A172 (cell line): ENCODE data around the gene ING2. TPM values are rescaled to one million over a fixed set of nuclear protein-coding genes. Genes with fewer than 3 reads are reported as not detected.
"Not testable (repeated sequence)": the region's sequence is repeated elsewhere in the genome, so short reads cannot be mapped to it uniquely, and the experiment has no call there.

ENCODE experiments used
- DNase-seq: peaks from one replicate; pipeline ENCODE4 v3.0.0-alpha.2; 2015; ENCODE audit warnings: low spot score
- total RNA-seq: library from RNA; depleted of rRNA; stranded (reverse); fragments of >200 nt; shearing (Covaris generic); gene quantifications from 2 replicates; pipeline ENCODE4 v1.2.3, GENCODE V29; 2014; rRNA removed

ING2 gene
- 16.0 and 16.8 TPM in 2 replicates for total RNA-seq

GRCh38 chr4:183504930-183505610, at the start of gene ING2:
Gene ING2, plus strand, starts transcription at chr4:183505058. Its CDS starts 138 bp downstream, at chr4:183505196.
- peak; percentile 58 for DNase-seq

GRCh38 chr4:183455431-183456195, 49.2 kb upstream of the ING2 start:
- peak; percentile 41 for DNase-seq

GRCh38 chr4:183458005-183458404, 46.9 kb upstream of the ING2 start:
- DNase-seq: no peak

- not testable (repeated sequence) for DNase-seq
Observed at GRCh38 chr4:183463903-183464619, 40.8 kb upstream of the ING2 start.

GRCh38 chr4:183465879-183466278, 39.0 kb upstream of the ING2 start:
- peak; percentile 26 for DNase-seq

GRCh38 chr4:183467246-183467645, 37.6 kb upstream of the ING2 start:
- DNase-seq: no peak

- peak; percentile 25 for DNase-seq
Observed at GRCh38 chr4:183468210-183469095, 36.4 kb upstream of the ING2 start.

- peak; percentile 88 for DNase-seq
Observed at GRCh38 chr4:183469285-183469684, 35.6 kb upstream of the ING2 start.

GRCh38 chr4:183469936-183470335, 34.9 kb upstream of the ING2 start:
- DNase-seq: peak; percentile 78

- DNase-seq: no peak
Observed at GRCh38 chr4:183470821-183471220, 34.0 kb upstream of the ING2 start.

- DNase-seq: peak; percentile 64
Observed at GRCh38 chr4:183471946-183472708, 32.7 kb upstream of the ING2 start.

GRCh38 chr4:183478123-183478522, 26.7 kb upstream of the ING2 start:
- DNase-seq: no peak

GRCh38 chr4:183478926-183479325, 25.9 kb upstream of the ING2 start:
- no peak for DNase-seq

GRCh38 chr4:183482515-183483095, 22.3 kb upstream of the ING2 start:
- DNase-seq: not testable (repeated sequence)

- no peak for DNase-seq
Observed at GRCh38 chr4:183483997-183484396, 20.9 kb upstream of the ING2 start.

- DNase-seq: peak; percentile 46
Observed at GRCh38 chr4:183485411-183486160, 19.3 kb upstream of the ING2 start.

- peak; percentile 54 for DNase-seq
Observed at GRCh38 chr4:183492791-183493222, 12.1 kb upstream of the ING2 start.

GRCh38 chr4:183493246-183493645, 11.6 kb upstream of the ING2 start:
- no peak for DNase-seq

- no peak for DNase-seq
Observed at GRCh38 chr4:183495184-183495583, 9.7 kb upstream of the ING2 start.
